Karpas-422 (cell line): ENCODE results near the gene GTF2I. TPM values are rescaled to one million over a fixed set of nuclear protein-coding genes. Genes with fewer than 3 reads are reported as not detected.
"Not testable (repeated sequence)": the region's sequence is repeated elsewhere in the genome, so short reads cannot be mapped to it uniquely, and the experiment has no call there.

Experiments
- DNase-seq: peaks from one replicate; pipeline ENCODE4 v3.0.0-alpha.2; 2015
- H2AFZ ChIP-seq: fragments of 200-600 bp; sonication (generic); 2 replicates; pipeline ENCODE4 v1.6.1; 2014; ENCODE audit warnings: antibody characterized with exemption, low read length, mixed read lengths
- H3K27ac ChIP-seq: fragments of 200-600 bp; sonication (generic); 2 replicates; pipeline ENCODE4 v1.5.1; 2014; ENCODE audit warnings: mild to moderate bottlenecking, low read length, moderate library complexity
- H3K27me3 ChIP-seq: fragments of 200-600 bp; sonication (generic); 2 replicates; pipeline ENCODE4 v1.6.1; 2014; ENCODE audit warnings: low read length, mixed read lengths
- H3K36me3 ChIP-seq: fragments of 200-600 bp; sonication (generic); 2 replicates; pipeline ENCODE4 v1.6.1; 2014; ENCODE audit warnings: low read length, mixed read lengths; ENCODE audit not compliant: insufficient read depth
- H3K4me1 ChIP-seq: fragments of 200-600 bp; sonication (generic); 2 replicates; pipeline ENCODE4 v1.6.1; 2014; ENCODE audit warnings: mild to moderate bottlenecking, low read length, mixed read lengths
- H3K4me2 ChIP-seq: fragments of 200-600 bp; sonication (generic); 2 replicates; pipeline ENCODE4 v1.6.1; 2014; ENCODE audit warnings: low read length, low read depth, mild to moderate bottlenecking; ENCODE audit not compliant: poor library complexity, severe bottlenecking
- H3K4me3 ChIP-seq: fragments of 200-600 bp; sonication (generic); 2 replicates; pipeline ENCODE4 v1.5.1; 2014; ENCODE audit warnings: mild to moderate bottlenecking, antibody characterized with exemption, low read length, mixed read lengths
- H3K79me2 ChIP-seq: fragments of 200-600 bp; sonication (generic); 2 replicates; pipeline ENCODE4 v1.6.1; 2014; ENCODE audit warnings: mild to moderate bottlenecking, low read length, mixed read lengths
- H3K9ac ChIP-seq: fragments of 200-600 bp; sonication (generic); 2 replicates; pipeline ENCODE4 v1.6.0; 2014; ENCODE audit warnings: low read length
- H3K9me2 ChIP-seq: fragments of 200-600 bp; sonication (generic), shearing (Covaris generic); replicated peaks from 2 replicates; pipeline ENCODE4 v1.6.0; 2014; ENCODE audit warnings: mild to moderate bottlenecking, low read length, moderate library complexity; ENCODE audit not compliant: insufficient read depth
- H3K9me3 ChIP-seq: fragments of 300-700, 200-600 bp; sonication (generic); 2 replicates; pipeline ENCODE4 v1.6.1; 2014; ENCODE audit warnings: low read length, mixed read lengths
- H4K20me1 ChIP-seq: fragments of 200-600 bp; sonication (generic); 2 replicates; pipeline ENCODE4 v1.6.1; 2014; ENCODE audit warnings: mild to moderate bottlenecking, antibody characterized with exemption, low read length, low read depth; ENCODE audit not compliant: insufficient read depth
- total RNA-seq: library from RNA; depleted of rRNA; stranded (reverse); fragments of >200 nt; shearing (Covaris generic); gene quantifications from 2 replicates; pipeline ENCODE4 v1.2.3, GENCODE V29; 2014; ENCODE audit warnings: low replicate concordance

Gene GTF2I
- total RNA-seq, 1 experiment from 2014 or later: 176 TPM

DNA sequence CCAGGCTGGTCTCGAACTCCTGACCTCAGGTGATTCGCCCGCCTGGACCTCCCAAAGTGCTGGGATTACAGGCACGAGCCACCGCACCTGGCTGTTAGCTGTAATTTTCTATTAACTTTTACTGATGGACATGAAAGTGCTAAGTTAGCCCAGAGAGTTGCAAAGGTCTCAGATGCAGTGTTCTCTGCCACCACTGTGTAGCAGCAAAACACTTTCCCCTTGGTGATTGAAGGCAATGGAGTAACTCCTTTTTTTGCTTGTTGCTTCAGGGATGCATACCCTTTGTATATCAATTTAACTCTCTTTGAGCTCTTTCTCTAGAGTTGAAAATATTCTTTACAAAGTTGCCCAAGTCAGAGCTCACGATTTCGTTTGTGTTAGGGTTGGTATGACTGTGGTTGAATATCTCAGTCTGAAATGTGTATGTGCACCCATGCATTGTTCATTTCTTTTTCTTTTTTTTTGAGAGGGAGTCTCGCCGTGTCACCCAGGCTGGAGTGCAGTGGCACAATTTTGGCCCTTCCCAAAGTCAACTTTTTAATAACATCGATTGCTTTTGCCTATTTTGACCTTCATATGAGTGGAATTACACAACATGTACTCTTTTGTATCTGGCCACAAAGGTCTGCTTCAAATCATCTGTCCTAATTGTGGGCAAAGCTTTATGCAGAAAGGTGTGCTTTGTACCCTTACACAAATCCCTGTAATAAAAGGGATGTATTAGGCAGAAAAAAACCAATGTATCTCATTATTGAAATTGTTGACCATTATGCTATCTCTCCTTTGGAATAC lies 52.6 kb downstream of the GTF2I start:
- H3K9me2 ChIP-seq: no peaks in the 10 kb centered on the region
- no peaks in the 10 kb centered on the region for H3K9me3 ChIP-seq
- peaks cover 82% of the 10 kb centered on the region for H3K36me3 ChIP-seq
- peaks cover 9% of the 10 kb centered on the region for H3K4me1 ChIP-seq
- H3K79me2 ChIP-seq: peaks cover 35% of the 10 kb centered on the region
- H3K4me3 ChIP-seq: no peak overlapping the region
- no peak overlapping the region for H3K9ac ChIP-seq
- no peak overlapping the region for H2AFZ ChIP-seq
- H3K27me3 ChIP-seq: no peaks in the 10 kb centered on the region
- no peak overlapping the region for H3K4me2 ChIP-seq
- no peaks in the 10 kb centered on the region for H4K20me1 ChIP-seq
- H3K27ac ChIP-seq: no peak overlapping the region
- DNase-seq: peak; percentile 59

DNA sequence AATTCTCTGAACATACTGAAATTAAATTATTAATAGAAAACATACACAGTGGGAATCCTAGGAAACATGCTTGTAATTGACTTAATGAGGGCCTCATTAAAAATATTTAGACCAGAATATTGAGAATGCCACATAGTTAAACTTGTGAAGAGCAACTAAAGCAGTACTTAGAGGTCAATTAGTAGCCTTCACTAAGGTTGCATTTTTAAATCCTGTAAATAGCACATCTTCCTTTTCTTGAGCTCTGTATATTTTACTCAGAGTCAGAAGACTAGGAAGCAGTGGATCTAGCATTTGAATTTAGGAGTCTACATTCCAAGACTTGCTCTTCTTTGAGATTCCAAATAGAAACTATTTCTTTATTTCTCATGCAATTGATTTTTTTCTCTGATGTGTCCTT lies 56.0 kb downstream of the GTF2I start:
- no peaks in the 10 kb centered on the region for H3K27me3 ChIP-seq
- peaks cover 84% of the 10 kb centered on the region for H3K36me3 ChIP-seq
- DNase-seq: no peak
- H3K9me3 ChIP-seq: no peaks in the 10 kb centered on the region
- peaks cover 46% of the 10 kb centered on the region for H3K79me2 ChIP-seq
- H3K4me1 ChIP-seq: peaks cover 15% of the 10 kb centered on the region
- no peaks in the 10 kb centered on the region for H3K9me2 ChIP-seq
- H2AFZ ChIP-seq: no peak overlapping the region
- no peaks in the 10 kb centered on the region for H4K20me1 ChIP-seq
- H3K27ac ChIP-seq: no peak overlapping the region
- no peak overlapping the region for H3K4me2 ChIP-seq
- H3K9ac ChIP-seq: no peak overlapping the region
- no peak overlapping the region for H3K4me3 ChIP-seq

DNA sequence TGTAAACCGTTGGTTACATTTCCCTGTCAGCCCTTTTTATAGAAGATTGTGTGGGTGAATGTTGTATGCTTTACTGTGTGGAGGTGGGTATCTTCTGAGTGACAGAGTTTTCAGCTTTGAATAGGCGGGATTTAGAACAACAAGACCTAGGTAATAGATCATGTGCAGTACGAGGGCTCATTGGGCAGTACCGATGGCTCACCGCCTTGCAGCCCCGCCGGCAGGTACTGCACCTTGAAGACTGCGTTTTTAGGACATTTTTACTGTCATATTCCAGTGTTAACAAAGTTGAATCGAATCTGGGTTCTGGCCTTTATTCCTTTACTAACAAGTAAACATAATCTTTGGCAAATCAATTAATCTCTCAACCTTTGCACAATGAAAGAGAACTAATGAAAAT lies 60.4 kb downstream of the GTF2I start:
- DNase-seq: no peak
- H3K4me2 ChIP-seq: no peak overlapping the region
- no peak overlapping the region for H2AFZ ChIP-seq
- no peaks in the 10 kb centered on the region for H3K9me3 ChIP-seq
- H3K27ac ChIP-seq: no peak overlapping the region
- peaks cover 45% of the 10 kb centered on the region for H3K79me2 ChIP-seq
- H3K36me3 ChIP-seq: peaks cover 77% of the 10 kb centered on the region
- H3K4me1 ChIP-seq: peaks cover 36% of the 10 kb centered on the region
- no peaks in the 10 kb centered on the region for H3K27me3 ChIP-seq
- H3K4me3 ChIP-seq: no peak overlapping the region
- H3K9ac ChIP-seq: no peak overlapping the region
- no peaks in the 10 kb centered on the region for H3K9me2 ChIP-seq
- H4K20me1 ChIP-seq: no peaks in the 10 kb centered on the region

DNA sequence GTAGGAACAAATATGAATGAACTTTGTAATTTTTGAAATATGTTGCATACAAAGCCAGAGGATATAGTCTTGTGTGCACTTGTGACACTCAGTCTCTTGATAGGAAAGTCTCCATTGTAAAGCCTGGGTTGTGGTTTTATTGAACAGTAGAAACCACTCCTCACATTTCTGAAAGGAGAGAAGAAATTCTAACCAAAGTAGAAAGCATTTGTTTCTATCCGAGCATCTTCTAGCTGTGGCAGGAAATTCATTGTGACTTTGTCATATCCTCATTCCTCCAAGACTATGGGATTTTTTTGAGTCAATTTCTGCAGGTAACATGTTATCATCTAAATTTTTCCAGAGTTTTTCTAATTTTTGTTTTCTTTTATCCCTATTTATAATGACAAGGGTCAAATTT lies 60.8 kb downstream of the GTF2I start:
- no peak for DNase-seq
- no peak overlapping the region for H3K27ac ChIP-seq
- H3K79me2 ChIP-seq: peaks cover 45% of the 10 kb centered on the region
- no peaks in the 10 kb centered on the region for H3K27me3 ChIP-seq
- H3K36me3 ChIP-seq: peaks cover 72% of the 10 kb centered on the region
- no peak overlapping the region for H3K4me3 ChIP-seq
- no peak overlapping the region for H3K9ac ChIP-seq
- no peak overlapping the region for H2AFZ ChIP-seq
- no peak overlapping the region for H3K4me2 ChIP-seq
- H4K20me1 ChIP-seq: no peaks in the 10 kb centered on the region
- no peaks in the 10 kb centered on the region for H3K9me3 ChIP-seq
- H3K9me2 ChIP-seq: no peaks in the 10 kb centered on the region
- H3K4me1 ChIP-seq: peaks cover 37% of the 10 kb centered on the region

GRCh38 chr7:74722153-74722552 lies 64.6 kb downstream of the GTF2I start:
- no peak overlapping the region for H3K9ac ChIP-seq
- peaks cover 56% of the 10 kb centered on the region; the same call in 1 of the 2 replicates for H3K36me3 ChIP-seq
- peaks cover 42% of the 10 kb centered on the region for H3K79me2 ChIP-seq
- H3K4me2 ChIP-seq: peak overlapping the region; percentile 1
- no peak for DNase-seq
- no peaks in the 10 kb centered on the region for H3K27me3 ChIP-seq
- H3K4me3 ChIP-seq: no peak overlapping the region
- H3K27ac ChIP-seq: peak overlapping the region; percentile 54
- no peaks in the 10 kb centered on the region for H3K9me3 ChIP-seq
- no peak overlapping the region for H2AFZ ChIP-seq
- H3K4me1 ChIP-seq: peaks cover 25% of the 10 kb centered on the region
- H4K20me1 ChIP-seq: no peaks in the 10 kb centered on the region
- H3K9me2 ChIP-seq: no peaks in the 10 kb centered on the region

- H3K4me2 ChIP-seq: no peak overlapping the region
- no peaks in the 10 kb centered on the region for H3K9me3 ChIP-seq
- peaks cover 30% of the 10 kb centered on the region for H3K79me2 ChIP-seq
- H3K9ac ChIP-seq: no peak overlapping the region
- H4K20me1 ChIP-seq: no peaks in the 10 kb centered on the region
- no peak overlapping the region for H3K27ac ChIP-seq
- H3K9me2 ChIP-seq: no peaks in the 10 kb centered on the region
- DNase-seq: no peak
- peaks cover 23% of the 10 kb centered on the region for H3K4me1 ChIP-seq
- no peak overlapping the region for H3K4me3 ChIP-seq
- peaks cover 33% of the 10 kb centered on the region; the same call in 1 of the 2 replicates for H3K36me3 ChIP-seq
- no peaks in the 10 kb centered on the region for H3K27me3 ChIP-seq
- no peak overlapping the region for H2AFZ ChIP-seq
Observed at GRCh38 chr7:74725840-74726239, 68.3 kb downstream of the GTF2I start.

DNA sequence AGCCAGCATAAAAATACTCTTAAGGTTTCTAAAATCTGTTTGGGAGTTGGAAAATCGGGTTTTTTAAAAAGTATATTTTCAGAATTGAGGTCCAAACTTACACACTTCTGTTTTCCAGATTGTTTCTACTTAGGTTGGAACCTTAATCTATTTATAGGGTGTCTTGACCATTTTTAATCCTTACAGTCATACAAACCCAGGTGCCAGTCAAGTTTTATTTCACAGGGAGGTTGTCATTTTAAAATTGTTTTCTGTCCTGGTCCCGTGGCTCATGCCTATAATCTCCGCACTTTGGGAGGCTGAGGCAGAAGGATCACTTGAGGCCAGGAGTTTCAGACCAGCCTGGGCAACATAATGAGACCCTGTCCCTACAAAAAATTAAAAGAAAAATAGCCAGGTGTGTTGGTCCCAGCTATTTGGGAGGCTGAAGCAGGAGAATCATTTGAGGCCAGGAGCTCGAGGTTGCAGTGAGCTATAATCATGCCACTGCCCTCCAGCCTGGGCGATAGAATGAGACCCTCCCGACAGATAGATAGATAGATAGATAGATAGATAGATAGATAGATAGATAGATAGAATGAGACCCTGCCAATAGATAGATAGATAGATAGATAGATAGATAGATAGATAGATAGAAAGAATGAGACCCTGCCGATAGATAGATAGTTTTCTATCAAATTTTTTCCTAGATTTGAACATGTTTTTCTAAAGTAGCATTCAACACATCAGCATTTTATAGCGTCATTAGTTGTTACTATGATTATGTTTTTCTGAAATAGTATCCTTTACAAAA lies 69.0 kb downstream of the GTF2I start:
- Histone ChIP-seq H3K9me2 (no peaks in the 10 kb centered on the region), H3K27me3 (no peaks in the 10 kb centered on the region), H2AFZ (no peak overlapping the region), H3K36me3 (peaks cover 33% of the 10 kb centered on the region; the same call in 1 of the 2 replicates), H3K79me2 (peaks cover 30% of the 10 kb centered on the region), H3K4me1 (peaks cover 19% of the 10 kb centered on the region), H3K9ac (no peak overlapping the region), H3K9me3 (no peaks in the 10 kb centered on the region), H3K4me2 (no peak overlapping the region), H4K20me1 (no peaks in the 10 kb centered on the region), H3K27ac (no peak overlapping the region), H3K4me3 (no peak overlapping the region)
- no peak for DNase-seq

- H3K27ac ChIP-seq, H3K27me3 ChIP-seq, H3K4me1 ChIP-seq, H3K4me2 ChIP-seq, H3K9ac ChIP-seq, H3K9me2 ChIP-seq, H3K4me3 ChIP-seq, H4K20me1 ChIP-seq, H2AFZ ChIP-seq, DNase-seq, H3K9me3 ChIP-seq: not testable (repeated sequence)
- Histone ChIP-seq H3K36me3 (peaks cover 19% of the 10 kb centered on the region; the same call in 1 of the 2 replicates), H3K79me2 (peaks cover 17% of the 10 kb centered on the region)
Observed at GRCh38 chr7:74728686-74729085, 71.2 kb downstream of the GTF2I start.
